Mesenchymal stem cell (in vitro differentiated cells and primary cell): ENCODE results near the gene CHMP1A.

Experiments
- DNase-seq: peaks from one replicate; pipeline ENCODE4 v3.0.0-alpha.2; 2013
- H2AFZ ChIP-seq: one replicate; pipeline ENCODE4 v1.6.1; 2013; ENCODE audit warnings: low read depth, mild to moderate bottlenecking, control low read depth, inconsistent platforms, low read length, moderate library complexity
- H2AK5ac ChIP-seq: 2 replicates; pipeline ENCODE4 v1.6.1; 2013; ENCODE audit warnings: low read length, moderate library complexity, mild to moderate bottlenecking, inconsistent platforms; ENCODE audit not compliant: severe bottlenecking
- H2BK120ac ChIP-seq: one replicate; pipeline ENCODE4 v1.6.1; 2013; ENCODE audit warnings: low read depth, mild to moderate bottlenecking, inconsistent platforms, low read length, moderate library complexity
- H2BK12ac ChIP-seq, 2 experiments: one replicate each; pipeline ENCODE4 v1.6.1; 2013; ENCODE audit warnings: inconsistent platforms in 2 of 2, low read length in 2 of 2, mild to moderate bottlenecking in 2 of 2, moderate library complexity in 2 of 2, control low read depth in 1 of 2
- H2BK15ac ChIP-seq: one replicate; pipeline ENCODE4 v1.6.1; 2013; ENCODE audit warnings: mild to moderate bottlenecking, low read depth, inconsistent platforms; ENCODE audit not compliant: poor library complexity, severe bottlenecking
- H2BK5ac ChIP-seq: 2 replicates; pipeline ENCODE4 v1.6.1; 2013; ENCODE audit warnings: low read depth, mild to moderate bottlenecking, low read length, control low read depth, inconsistent platforms; ENCODE audit not compliant: poor library complexity, severe bottlenecking
- H3K14ac ChIP-seq, 2 experiments: one replicate each; pipeline ENCODE4 v1.6.1; 2013; ENCODE audit warnings: inconsistent platforms in 2 of 2, low read length in 2 of 2, control low read depth in 1 of 2, mild to moderate bottlenecking in 1 of 2, moderate library complexity in 1 of 2
- H3K18ac ChIP-seq, 2 experiments: one replicate each; pipeline ENCODE4 v1.6.1; 2013; ENCODE audit warnings: inconsistent platforms in 2 of 2, low read length in 2 of 2, control low read depth in 1 of 2, low read depth in 1 of 2, mild to moderate bottlenecking in 1 of 2
- H3K23ac ChIP-seq, 2 experiments: one replicate each; pipeline ENCODE4 v1.6.1; 2013; ENCODE audit warnings: inconsistent platforms in 2 of 2, low read length in 2 of 2, mild to moderate bottlenecking in 2 of 2, moderate library complexity in 2 of 2, control low read depth in 1 of 2
- H3K27ac ChIP-seq: 2 replicates; pipeline ENCODE4 v1.5.1; 2013; ENCODE audit warnings: mild to moderate bottlenecking, moderate library complexity, low read length, control low read depth, inconsistent platforms; ENCODE audit not compliant: poor library complexity, severe bottlenecking
- H3K27me3 ChIP-seq, 2 experiments: 2 replicates each; pipeline versions ENCODE4 v1.6.1 to v1.7.0; 2013; ENCODE audit warnings: low read length in 2 of 2, mild to moderate bottlenecking in 2 of 2, moderate library complexity in 2 of 2, control low read depth in 1 of 2, inconsistent platforms in 1 of 2; ENCODE audit not compliant: control insufficient read depth in 1 of 2, insufficient read depth in 1 of 2
- H3K36me3 ChIP-seq, 2 experiments: 2 replicates each; pipeline versions ENCODE4 v1.6.1 to v1.7.0; 2013; ENCODE audit warnings: low read length in 2 of 2, control low read depth in 1 of 2, inconsistent platforms in 1 of 2, low read depth in 1 of 2, mild to moderate bottlenecking in 1 of 2; ENCODE audit not compliant: insufficient read depth in 2 of 2, control insufficient read depth in 1 of 2
- H3K4ac ChIP-seq, 2 experiments: one replicate each; pipeline ENCODE4 v1.6.1; 2013; ENCODE audit warnings: inconsistent platforms in 2 of 2, low read length in 2 of 2, mild to moderate bottlenecking in 2 of 2, moderate library complexity in 2 of 2, control low read depth in 1 of 2, low read depth in 1 of 2
- H3K4me1 ChIP-seq: 2 replicates; pipeline ENCODE4 v1.6.1; 2013; ENCODE audit warnings: low read depth, low read length, control low read depth; ENCODE audit not compliant: control insufficient read depth, insufficient read depth
- H3K4me2 ChIP-seq: 2 replicates; pipeline ENCODE4 v1.6.1; 2013; ENCODE audit warnings: low read length, mild to moderate bottlenecking, inconsistent platforms; ENCODE audit not compliant: poor library complexity, severe bottlenecking
- H3K4me3 ChIP-seq, 2 experiments: 2 replicates each; pipeline versions ENCODE4 v1.5.1 to v1.7.0; 2013; ENCODE audit warnings: low read length in 2 of 2, mild to moderate bottlenecking in 2 of 2, control low read depth in 1 of 2, low read depth in 1 of 2; ENCODE audit not compliant: insufficient read depth in 1 of 2
- H3K79me1 ChIP-seq: replicated peaks from 2 replicates; pipeline ENCODE4 v1.6.1; 2013; ENCODE audit warnings: mild to moderate bottlenecking, control low read depth, low read length, inconsistent platforms; ENCODE audit not compliant: poor library complexity, severe bottlenecking
- H3K9ac ChIP-seq: 2 replicates; pipeline ENCODE4 v1.7.0; 2013; ENCODE audit warnings: mild to moderate bottlenecking, low read length, moderate library complexity
- H3K9me3 ChIP-seq: 2 replicates; pipeline ENCODE4 v1.7.0; 2013; ENCODE audit warnings: mild to moderate bottlenecking, low read length; ENCODE audit not compliant: control insufficient read depth
- H4K8ac ChIP-seq: one replicate; pipeline ENCODE4 v1.6.1; 2013; ENCODE audit warnings: inconsistent platforms, mild to moderate bottlenecking, low read length, moderate library complexity
- H4K91ac ChIP-seq: one replicate; pipeline ENCODE4 v1.6.1; 2013; ENCODE audit warnings: mild to moderate bottlenecking, low read length, inconsistent platforms
- WGBS: methylation state at CpG from one replicate; pipeline ENCODE4 v1.1.7; 2013; ENCODE audit warnings: mixed read lengths; 5-methylcytosine and 5-hydroxymethylcytosine counted together

The CHMP1A gene

GRCh38 chr16:89598199-89598598 is 59.3 kb downstream of the CHMP1A start:
- no peak overlapping the region for H4K91ac ChIP-seq
- WGBS: no CpG with 5 or more reads among the region's 14 CpGs
- H3K4me1 ChIP-seq: peaks cover 26% of the 10 kb centered on the region
- no peaks in the 10 kb centered on the region for H3K79me1 ChIP-seq
- H2AFZ ChIP-seq: no peak overlapping the region
- H3K27me3 ChIP-seq: no peaks in the 10 kb centered on the region
- H3K4me3 ChIP-seq: no peak overlapping the region
- no peak overlapping the region for H2BK120ac ChIP-seq
- H3K23ac ChIP-seq: no peak overlapping the region
- H4K8ac ChIP-seq: no peak overlapping the region
- H2BK15ac ChIP-seq: no peak overlapping the region
- H3K9me3 ChIP-seq: no peaks in the 10 kb centered on the region
- DNase-seq: peak; percentile 77
- no peak overlapping the region for H3K27ac ChIP-seq
- no peak overlapping the region for H2AK5ac ChIP-seq
- no peak overlapping the region for H3K9ac ChIP-seq
- H3K18ac ChIP-seq: no peak overlapping the region
- peaks cover 0 to 3% of the 10 kb centered on the region in 2 experiments for H3K36me3 ChIP-seq
- H3K4me2 ChIP-seq: no peak overlapping the region
- H3K4ac ChIP-seq: no peak overlapping the region
- H2BK5ac ChIP-seq: no peak overlapping the region
- no peak overlapping the region for H3K14ac ChIP-seq
- no peak overlapping the region for H2BK12ac ChIP-seq

DNA sequence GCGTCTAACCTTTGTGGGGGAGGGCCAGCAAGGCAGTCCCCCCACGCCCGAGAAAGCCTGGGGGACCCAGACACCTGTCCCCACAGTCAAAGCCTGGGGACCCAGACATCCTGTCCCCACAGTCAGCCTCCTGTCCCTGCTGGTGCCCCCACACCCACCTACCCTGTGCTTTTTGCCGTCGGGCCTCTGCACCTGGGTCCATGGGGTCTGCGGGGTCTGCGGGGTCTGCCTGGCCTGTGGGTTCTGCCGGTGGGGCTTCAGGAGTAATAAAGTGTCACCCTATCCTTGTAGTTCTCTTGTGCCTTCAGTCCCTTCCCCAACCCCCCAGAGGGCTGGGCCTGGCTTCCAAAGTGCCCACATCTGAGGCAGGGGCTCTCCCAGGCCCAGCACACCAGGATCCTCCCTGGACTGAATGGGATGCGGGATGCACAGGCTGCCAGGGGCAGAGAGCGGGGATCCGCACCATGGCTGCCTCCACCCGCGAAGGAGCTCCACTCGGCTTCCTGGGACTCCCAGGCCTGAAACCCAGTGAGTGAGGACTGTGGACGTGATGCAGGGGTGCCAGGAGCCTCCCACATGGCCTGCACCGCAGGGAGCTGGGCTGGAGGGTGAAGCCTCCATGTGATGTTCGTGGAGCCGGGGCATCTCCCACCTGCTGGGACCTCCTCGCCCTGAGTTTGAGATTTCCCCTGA is 60.4 kb downstream of the CHMP1A start:
- Histone ChIP-seq H3K36me3 (peaks cover 0 to 3% of the 10 kb centered on the region in 2 experiments), H3K9me3 (no peaks in the 10 kb centered on the region), H3K4me3 (no peak overlapping the region), H2BK120ac (no peak overlapping the region), H3K4me1 (peaks cover 16% of the 10 kb centered on the region), H3K18ac (no peak overlapping the region), H3K14ac (no peak overlapping the region), H3K4me2 (no peak overlapping the region), H2BK12ac (no peak overlapping the region), H3K9ac (no peak overlapping the region), H4K91ac (no peak overlapping the region), H2BK5ac (no peak overlapping the region), H3K23ac (no peak overlapping the region), H4K8ac (no peak overlapping the region), H3K27ac (no peak overlapping the region), H3K79me1 (no peaks in the 10 kb centered on the region), H3K4ac (no peak overlapping the region), H2BK15ac (no peak overlapping the region), H3K27me3 (no peaks in the 10 kb centered on the region), H2AK5ac (no peak overlapping the region), H2AFZ (no peak overlapping the region)
- DNase-seq: no peak
- 91% methylated on average over 17 of the region's 19 CpGs for WGBS

DNA sequence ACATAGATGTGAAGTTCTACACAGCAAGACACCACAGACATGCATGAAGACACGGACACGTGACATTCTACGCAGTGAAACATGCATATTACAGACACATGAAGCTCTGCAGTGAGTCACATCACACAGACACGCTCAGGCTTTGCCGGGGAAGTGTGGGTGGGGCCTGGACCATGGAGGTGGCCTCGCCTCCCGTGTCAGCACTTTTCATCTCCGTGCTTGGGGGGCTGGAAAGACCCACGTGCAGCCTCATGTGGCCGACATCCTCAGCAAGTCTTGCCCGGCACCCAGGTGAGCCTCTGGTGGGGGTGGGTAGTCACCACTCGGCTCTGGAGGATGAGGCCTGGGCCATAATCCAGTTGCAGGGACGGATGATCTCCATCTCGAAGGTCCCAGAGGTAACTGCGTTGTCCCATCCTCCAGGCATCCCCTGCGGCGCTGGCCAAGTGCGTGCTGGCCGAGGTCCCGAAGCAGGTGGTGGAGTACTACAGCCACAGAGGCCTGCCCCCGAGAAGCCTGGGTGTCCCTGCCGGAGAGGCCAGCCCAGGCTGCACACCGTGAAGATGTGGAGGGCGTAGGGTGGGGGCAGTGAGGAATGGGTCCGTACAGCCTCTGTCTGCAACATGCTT is 61.3 kb downstream of the CHMP1A start:
- peaks cover 0 to 5% of the 10 kb centered on the region in 2 experiments for H3K36me3 ChIP-seq
- H3K79me1 ChIP-seq: no peaks in the 10 kb centered on the region
- no peaks in the 10 kb centered on the region for H3K9me3 ChIP-seq
- H3K4me2 ChIP-seq: no peak overlapping the region
- no peak overlapping the region for H3K4ac ChIP-seq
- no peak overlapping the region for H3K9ac ChIP-seq
- no peak overlapping the region for H3K27ac ChIP-seq
- H2BK15ac ChIP-seq: no peak overlapping the region
- H2BK5ac ChIP-seq: no peak overlapping the region
- no peak overlapping the region for H3K14ac ChIP-seq
- DNase-seq: no peak
- no peak overlapping the region for H4K91ac ChIP-seq
- H2AFZ ChIP-seq: no peak overlapping the region
- H4K8ac ChIP-seq: no peak overlapping the region
- WGBS: 92% methylated on average over 23 of the region's 25 CpGs
- no peaks in the 10 kb centered on the region for H3K27me3 ChIP-seq
- H3K23ac ChIP-seq: no peak overlapping the region
- no peak overlapping the region for H3K18ac ChIP-seq
- no peak overlapping the region for H2BK12ac ChIP-seq
- H2AK5ac ChIP-seq: no peak overlapping the region
- no peak overlapping the region for H2BK120ac ChIP-seq
- peaks cover 12% of the 10 kb centered on the region for H3K4me1 ChIP-seq
- H3K4me3 ChIP-seq: no peak overlapping the region

GRCh38 chr16:89595330-89596060 is 62.0 kb downstream of the CHMP1A start:
- H3K23ac ChIP-seq: no peak overlapping the region
- H3K4me2 ChIP-seq: no peak overlapping the region
- no peak overlapping the region for H2BK12ac ChIP-seq
- no peak overlapping the region for H2BK15ac ChIP-seq
- 97% methylated on average over 47 of the region's 47 CpGs for WGBS
- no peak overlapping the region for H2AFZ ChIP-seq
- peaks cover 0 to 8% of the 10 kb centered on the region in 2 experiments for H3K36me3 ChIP-seq
- DNase-seq: no peak
- H3K4me1 ChIP-seq: peaks cover 12% of the 10 kb centered on the region
- peak overlapping the region in 1 of 2 experiments; percentile 22 for H3K14ac ChIP-seq
- H4K91ac ChIP-seq: no peak overlapping the region
- H3K9me3 ChIP-seq: no peaks in the 10 kb centered on the region
- H2BK5ac ChIP-seq: no peak overlapping the region
- H3K27me3 ChIP-seq: no peaks in the 10 kb centered on the region
- H2BK120ac ChIP-seq: no peak overlapping the region
- H4K8ac ChIP-seq: no peak overlapping the region
- H3K9ac ChIP-seq: no peak overlapping the region
- H3K4me3 ChIP-seq: no peak overlapping the region
- H3K79me1 ChIP-seq: no peaks in the 10 kb centered on the region
- no peak overlapping the region for H3K27ac ChIP-seq
- H2AK5ac ChIP-seq: no peak overlapping the region
- H3K4ac ChIP-seq: no peak overlapping the region
- no peak overlapping the region for H3K18ac ChIP-seq
